Mesothelial cell of epicardium (in vitro differentiated cells): ENCODE measurements around the gene ST7. TPM values are rescaled to one million over a fixed set of nuclear protein-coding genes. Genes with fewer than 3 reads are reported as not detected.
"Not testable (repeated sequence)": the region's sequence is repeated elsewhere in the genome, so short reads cannot be mapped to it uniquely, and the experiment has no call there.

ENCODE experiments used
- DNase-seq, 2 experiments: peaks; one replicate each; pipeline ENCODE4 v3.0.0; 2021; ENCODE audit warnings: low spot score in 2 of 2; ENCODE audit not compliant: unreplicated experiment in 2 of 2
- H3K27ac Mint-ChIP-seq: 2 replicates; pipeline ENCODE4 v1.8.0; 2021; ENCODE audit warnings: mixed read lengths
- H3K27me3 Mint-ChIP-seq: 2 replicates; pipeline ENCODE4 v1.8.0; 2021; ENCODE audit warnings: low read depth, mixed read lengths
- H3K36me3 Mint-ChIP-seq: 2 replicates; pipeline ENCODE4 v1.8.0; 2021; ENCODE audit warnings: mixed read lengths
- H3K4me1 Mint-ChIP-seq: 2 replicates; pipeline ENCODE4 v1.8.0; 2021; ENCODE audit warnings: mixed read lengths
- H3K4me3 Mint-ChIP-seq: 2 replicates; pipeline ENCODE4 v1.8.0; 2021; ENCODE audit warnings: mild to moderate bottlenecking, moderate library complexity, mixed read lengths
- H3K9me3 Mint-ChIP-seq: 2 replicates; pipeline ENCODE4 v1.8.0; 2021; ENCODE audit warnings: mixed read lengths
- CTCF ChIP-seq: fragments of 200-600 bp; sonication (generic); IDR thresholded peaks from one replicate; pipeline ENCODE4 v1.5.0; 2021; ENCODE audit warnings: antibody characterized with exemption; ENCODE audit not compliant: unreplicated experiment
- total RNA-seq: library from RNA; stranded (reverse); gene quantifications from 3 replicates; pipeline ENCODE4 v1.2.1, GENCODE V29; 2021

Gene ST7
- total RNA-seq, 1 donor from 2014 or later = 40.5 TPM

DNA sequence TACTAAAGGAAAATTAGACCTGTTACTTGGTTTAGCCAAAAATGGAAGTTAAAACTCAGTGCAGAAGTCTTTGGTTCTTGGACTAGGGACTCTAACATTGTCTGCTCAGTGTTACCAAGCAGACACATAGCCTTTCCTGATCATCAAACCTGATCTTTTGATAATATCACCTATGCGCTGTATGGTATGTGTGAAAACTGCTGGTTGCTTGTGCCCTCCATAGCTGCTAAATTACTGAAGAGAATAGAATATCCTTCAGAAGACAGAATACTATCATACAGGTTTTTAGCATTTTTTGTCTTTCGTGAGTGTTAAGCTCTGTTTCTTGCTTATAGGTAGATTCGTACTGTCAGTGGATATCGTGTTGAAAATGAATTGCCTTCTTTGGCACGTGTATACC lies 68.7 kb downstream of the ST7 start:
- Mint-ChIP-seq H3K4me3 (no peak overlapping the region), H3K27me3 (no peaks in the 10 kb centered on the region), H3K4me1 (peaks cover 29% of the 10 kb centered on the region), H3K9me3 (no peaks in the 10 kb centered on the region), H3K27ac (no peak overlapping the region), H3K36me3 (peaks cover 4% of the 10 kb centered on the region)
- no peak for TF ChIP-seq CTCF
- no peak for DNase-seq

DNA sequence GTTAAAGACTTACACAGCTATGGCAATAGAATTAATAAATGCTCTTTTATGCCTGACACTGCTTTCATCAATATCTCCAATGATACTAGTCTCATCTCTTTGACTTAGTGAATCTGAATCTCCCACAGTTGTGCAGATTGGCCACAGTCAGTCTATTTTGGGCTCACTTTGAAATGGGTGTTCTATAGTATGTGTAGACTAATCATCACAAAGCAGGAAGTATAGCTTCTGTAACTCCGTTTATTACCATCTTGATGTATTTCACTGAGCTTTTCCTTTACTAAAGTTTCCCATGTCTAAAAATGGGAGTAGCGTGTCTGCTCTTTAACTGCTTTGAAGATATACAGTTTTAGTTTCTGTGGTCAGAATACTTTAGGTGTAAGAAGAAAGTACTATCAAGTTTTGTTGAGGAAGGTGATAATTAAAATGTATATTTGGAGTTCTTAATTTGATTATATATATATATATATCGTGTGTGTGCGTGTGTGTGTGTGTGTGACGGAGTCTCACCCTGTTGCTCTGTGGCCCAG lies 70.1 kb downstream of the ST7 start:
- H3K27me3 Mint-ChIP-seq = no peaks in the 10 kb centered on the region
- no peak overlapping the region for H3K4me3 Mint-ChIP-seq
- TF ChIP-seq CTCF = no peak
- peaks cover 7% of the 10 kb centered on the region for H3K36me3 Mint-ChIP-seq
- DNase-seq = no peak
- H3K9me3 Mint-ChIP-seq = no peaks in the 10 kb centered on the region
- peaks cover 16% of the 10 kb centered on the region for H3K4me1 Mint-ChIP-seq
- peak overlapping the region; percentile 47 for H3K27ac Mint-ChIP-seq

GRCh38 chr7:117024811-117025210 lies 71.5 kb downstream of the ST7 start:
- no peak for DNase-seq
- no peak for TF ChIP-seq CTCF
- Mint-ChIP-seq H3K27me3 (no peaks in the 10 kb centered on the region), H3K36me3 (peaks cover 14% of the 10 kb centered on the region), H3K9me3 (peaks cover 8% of the 10 kb centered on the region), H3K27ac (no peak overlapping the region), H3K4me3 (no peak overlapping the region), H3K4me1 (peaks cover 14% of the 10 kb centered on the region)

DNA sequence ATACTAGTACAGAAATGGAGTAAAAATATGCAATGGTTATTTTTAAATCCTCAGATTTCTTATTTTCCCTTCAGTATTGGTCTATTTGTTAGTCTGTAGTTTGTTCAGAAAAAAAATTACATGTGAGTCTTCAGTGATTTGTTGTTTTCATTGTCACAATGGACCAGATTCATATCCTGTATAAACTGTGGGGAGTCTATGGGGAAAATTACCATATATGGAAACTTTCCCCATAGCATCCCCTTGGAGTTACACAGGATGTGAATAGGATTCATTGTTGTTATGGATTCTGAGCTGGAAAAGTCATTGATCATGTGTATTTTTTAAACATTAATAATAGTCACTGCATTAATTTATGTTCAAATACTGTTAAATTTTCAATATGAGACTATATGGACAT lies 72.6 kb downstream of the ST7 start:
- no peaks in the 10 kb centered on the region for H3K27me3 Mint-ChIP-seq
- H3K4me3 Mint-ChIP-seq = no peak overlapping the region
- peaks cover 16% of the 10 kb centered on the region for H3K9me3 Mint-ChIP-seq
- H3K36me3 Mint-ChIP-seq = peaks cover 22% of the 10 kb centered on the region
- no peak for DNase-seq
- peaks cover 14% of the 10 kb centered on the region for H3K4me1 Mint-ChIP-seq
- H3K27ac Mint-ChIP-seq = no peak overlapping the region
- TF ChIP-seq CTCF = no peak

GRCh38 chr7:117030346-117030745 lies 77.0 kb downstream of the ST7 start:
- H3K27me3 Mint-ChIP-seq, DNase-seq, H3K4me3 Mint-ChIP-seq, H3K27ac Mint-ChIP-seq, H3K4me1 Mint-ChIP-seq: not testable (repeated sequence)
- Mint-ChIP-seq H3K36me3 (peaks cover 24% of the 10 kb centered on the region), H3K9me3 (peaks cover 17% of the 10 kb centered on the region)

DNA sequence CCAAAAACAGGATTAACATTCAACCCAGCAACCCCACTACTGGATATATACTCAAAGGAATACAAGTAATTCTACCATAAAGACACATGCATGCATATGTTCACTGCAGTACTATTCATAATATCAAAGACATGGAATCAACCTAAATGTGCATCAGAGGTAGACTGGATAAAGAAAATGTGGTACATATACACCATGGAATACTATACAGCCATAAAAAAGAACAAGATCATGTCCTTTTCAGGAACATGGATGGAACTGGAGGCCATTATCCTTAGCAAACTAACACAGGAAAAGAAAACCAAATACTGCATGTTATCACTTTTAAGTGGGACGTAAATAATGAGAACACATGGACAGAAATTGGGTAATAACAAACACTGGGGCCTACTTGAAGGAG lies 77.5 kb downstream of the ST7 start:
- not testable (repeated sequence) for H3K27me3 Mint-ChIP-seq, H3K4me3 Mint-ChIP-seq, DNase-seq, H3K27ac Mint-ChIP-seq
- Mint-ChIP-seq H3K4me1 (peaks cover 11% of the 10 kb centered on the region), H3K36me3 (peaks cover 24% of the 10 kb centered on the region), H3K9me3 (peaks cover 17% of the 10 kb centered on the region)

GRCh38 chr7:117032810-117033209 lies 79.5 kb downstream of the ST7 start:
- Mint-ChIP-seq H3K9me3 (peaks cover 17% of the 10 kb centered on the region), H3K4me3 (no peak overlapping the region), H3K4me1 (peaks cover 26% of the 10 kb centered on the region), H3K27me3 (no peaks in the 10 kb centered on the region), H3K36me3 (peaks cover 18% of the 10 kb centered on the region), H3K27ac (no peak overlapping the region)
- DNase-seq = no peak
- no peak for TF ChIP-seq CTCF
